HG03064 (cell line): ENCODE measurements around the gene PALD1.

Source experiments
- ATAC-seq: cut with Tn5 transposase; IDR thresholded peaks from one replicate; pipeline ENCODE4 v1.9.1; 2021; ENCODE audit warnings: low read depth; ENCODE audit not compliant: unreplicated experiment

PALD1 gene

GRCh38 chr10:70551466-70551865 lies 72.9 kb downstream of the PALD1 start:
- ATAC-seq, result no peak

- no peak for ATAC-seq
Measured at GRCh38 chr10:70551971-70552422, 73.4 kb downstream of the PALD1 start.

GRCh38 chr10:70552586-70552985 lies 74.0 kb downstream of the PALD1 start:
- ATAC-seq, result no peak

- no peak for ATAC-seq
Measured at GRCh38 chr10:70555371-70555770, 76.8 kb downstream of the PALD1 start.

GRCh38 chr10:70557086-70557845 lies 78.7 kb downstream of the PALD1 start:
- ATAC-seq, result no peak

- no peak for ATAC-seq
Measured at GRCh38 chr10:70557876-70558275, 79.3 kb downstream of the PALD1 start.

GRCh38 chr10:70558295-70558694 lies 79.7 kb downstream of the PALD1 start:
- no peak for ATAC-seq

- no peak for ATAC-seq
Measured at GRCh38 chr10:70558871-70559810, 80.6 kb downstream of the PALD1 start.

GRCh38 chr10:70559861-70560260 lies 81.3 kb downstream of the PALD1 start:
- ATAC-seq, result no peak

- no peak for ATAC-seq
Measured at GRCh38 chr10:70560511-70560941, 82.0 kb downstream of the PALD1 start.

GRCh38 chr10:70561070-70561469 lies 82.5 kb downstream of the PALD1 start:
- no peak for ATAC-seq

- no peak for ATAC-seq
Measured at GRCh38 chr10:70561558-70561957, 83.0 kb downstream of the PALD1 start.

GRCh38 chr10:70562036-70562755 lies 83.6 kb downstream of the PALD1 start:
- ATAC-seq, result no peak

- no peak for ATAC-seq
Measured at GRCh38 chr10:70563230-70563629, 84.7 kb downstream of the PALD1 start.

- no peak for ATAC-seq
Measured at GRCh38 chr10:70564113-70564725, 85.7 kb downstream of the PALD1 start.

GRCh38 chr10:70564901-70565351 lies 86.4 kb downstream of the PALD1 start:
- ATAC-seq, result no peak

GRCh38 chr10:70565556-70566514 lies 87.3 kb downstream of the PALD1 start:
- no peak for ATAC-seq

GRCh38 chr10:70566515-70567290 lies 88.1 kb downstream of the PALD1 start:
- no peak for ATAC-seq
